K562 (cell line): ENCODE data around the gene MXRA7. TPM values are rescaled to one million over a fixed set of nuclear protein-coding genes. Genes with fewer than 3 reads are reported as not detected.

ENCODE experiments used
- ATF1 ChIP-seq, 2 experiments: fragments of 450-650 bp in 1 of 2; IDR thresholded peaks; 2 replicates each; pipeline ENCODE4 v1.6.1; 2016; ENCODE audit warnings: missing compliant biosample characterization in 1 of 2, missing genetic modification characterization in 1 of 2
- C11orf30 ChIP-seq: fragments of 450-650 bp; IDR thresholded peaks from 2 replicates; pipeline ENCODE4 v1.6.1; 2016; ENCODE audit warnings: low read depth, mild to moderate bottlenecking
- CBX3 ChIP-seq, 2 experiments: IDR thresholded peaks; 1 replicate in 1 of 2; 2 replicates in 1 of 2; pipeline ENCODE4 v1.6.1; 2012; ENCODE audit warnings: inconsistent platforms in 2 of 2, low read length in 2 of 2, borderline replicate concordance in 1 of 2, control low read depth in 1 of 2
- FOXP4 ChIP-seq: sonication (generic); formaldehyde crosslinking; IDR thresholded peaks from 2 replicates; pipeline ENCODE4 v1.8.0; 2022; ENCODE audit warnings: mild to moderate bottlenecking, missing genetic modification reagents, borderline replicate concordance
- GTF2A2 ChIP-seq: IDR thresholded peaks from 2 replicates; pipeline ENCODE4 v1.6.1; 2016; ENCODE audit warnings: mild to moderate bottlenecking, missing genetic modification characterization, missing compliant biosample characterization
- MLX ChIP-seq, 2 experiments: fragments of 450-650 bp in 1 of 2; sonication (generic) in 1 of 2; formaldehyde crosslinking; conservative IDR thresholded peaks; 2 replicates each; pipeline versions ENCODE4 v1.4.0 to v1.8.1; 2020 to 2022; ENCODE audit warnings: mild to moderate bottlenecking in 1 of 2, missing genetic modification reagents in 1 of 2
- MYC ChIP-seq, 2 experiments: fragments of 250-450 bp in 1 of 2; sonication (Bioruptor Pico) in 1 of 2; IDR thresholded peaks; 2 replicates each; pipeline versions ENCODE4 v1.5.1 to v1.6.1; 2012 to 2021; ENCODE audit warnings: low read depth in 2 of 2, borderline replicate concordance in 1 of 2, improper control_type of control experiment in 1 of 2, low read length in 1 of 2, mild to moderate bottlenecking in 1 of 2, moderate library complexity in 1 of 2
- NFIX ChIP-seq: fragments of 250-450 bp; sonication (Bioruptor Pico); IDR thresholded peaks from 2 replicates; pipeline ENCODE4 v1.4.0; 2020; ENCODE audit warnings: low read depth, mild to moderate bottlenecking, moderate library complexity
- NFRKB ChIP-seq: fragments of 450-650 bp; IDR thresholded peaks from 2 replicates; pipeline ENCODE4 v1.6.1; 2016; ENCODE audit warnings: low read depth
- PBX2 ChIP-seq, 2 experiments: IDR thresholded peaks in 1 of 2; conservative IDR thresholded peaks in 1 of 2; 2 replicates each; pipeline ENCODE4 v1.6.1; 2016; ENCODE audit warnings: low read depth in 2 of 2, mild to moderate bottlenecking in 1 of 2, missing compliant biosample characterization in 1 of 2, missing genetic modification characterization in 1 of 2, moderate library complexity in 1 of 2
- RBM15 ChIP-seq: fragments of 200-400 bp; formaldehyde crosslinking; IDR thresholded peaks from 2 replicates; pipeline ENCODE4 v1.6.1; 2018; ENCODE audit warnings: mild to moderate bottlenecking, low read length, moderate library complexity; ENCODE audit not compliant: insufficient read depth
- SMARCA5 ChIP-seq: fragments of 450-650 bp; IDR thresholded peaks from 2 replicates; pipeline ENCODE4 v1.6.1; 2016
- SNAPC5 ChIP-seq: fragments of 250-450 bp; sonication (Bioruptor Pico); IDR thresholded peaks from 2 replicates; pipeline ENCODE4 v1.8.0; 2021; ENCODE audit warnings: moderate library complexity, mild to moderate bottlenecking, inconsistent platforms
- SRSF9 ChIP-seq: fragments of 200-400 bp; formaldehyde crosslinking; IDR thresholded peaks from 2 replicates; pipeline ENCODE4 v1.6.1; 2017; ENCODE audit warnings: low read depth, low read length, borderline replicate concordance
- TEAD2 ChIP-seq: fragments of 450-650 bp; IDR thresholded peaks from 2 replicates; pipeline ENCODE4 v1.6.1; 2016; ENCODE audit warnings: missing genetic modification characterization, control low read depth, missing compliant biosample characterization
- THRB ChIP-seq: fragments of 450-650 bp; formaldehyde crosslinking; conservative IDR thresholded peaks from 2 replicates; pipeline ENCODE4 v1.4.0; 2022; ENCODE audit warnings: mild to moderate bottlenecking, missing genetic modification characterization
- ZNF175 ChIP-seq: fragments of 200-800 bp; sonication (Bioruptor generic); IDR thresholded peaks from 2 replicates; pipeline ENCODE4 v1.6.1; 2016; ENCODE audit warnings: low read depth, mild to moderate bottlenecking, missing genetic modification characterization, missing compliant biosample characterization
- ZNF217 ChIP-seq: sonication (generic); formaldehyde crosslinking; IDR thresholded peaks from 2 replicates; pipeline ENCODE4 v1.8.0; 2022; ENCODE audit warnings: mild to moderate bottlenecking, missing genetic modification reagents
- ZNF232 ChIP-seq: sonication (generic); formaldehyde crosslinking; IDR thresholded peaks from 2 replicates; pipeline ENCODE4 v1.8.0; 2022; ENCODE audit warnings: mild to moderate bottlenecking, missing genetic modification reagents
- ZNF384 ChIP-seq: IDR thresholded peaks from 2 replicates; pipeline ENCODE4 v1.6.1; 2012; ENCODE audit warnings: low read depth, low read length, improper control_type of control experiment
- ZSCAN29 ChIP-seq: fragments of 450-650 bp; IDR thresholded peaks from 2 replicates; pipeline ENCODE4 v1.6.1; 2017
- polyA plus RNA-seq, 8 experiments: library from polyadenylated mRNA; depleted of rRNA in 4 of 8; stranded (reverse) in 5 of 8; unstranded in 3 of 8; fragments of >200 nt; fragmentation: Nextera tagmentation in 2 of 8; fragmentation: Illumina TruSeq in 1 of 8; extraction: Ambion mirVana in 2 of 8; extraction: Trizol in 1 of 8; gene quantifications; 2 replicates each; pipeline versions ENCODE4 v1.2.1 to v1.2.3, GENCODE V29; 2011 to 2014; ENCODE audit warnings: inconsistent platforms in 1 of 8, missing spikeins in 1 of 8
- total RNA-seq, 7 experiments: library from RNA; depleted of rRNA in 6 of 7; stranded (reverse); fragments of >200 nt in 6 of 7; fragmentation: Illumina TruSeq in 2 of 7; extraction: Trizol in 2 of 7; gene quantifications; 2 replicates each; pipeline versions ENCODE4 v1.2.1 to v1.2.3, GENCODE V29; 2011 to 2021; ENCODE audit warnings: low replicate concordance in 1 of 7

The MXRA7 gene
- total and polyA plus RNA-seq, 9 of the 15 experiments (the other 6 are each of a cell fraction or from before 2014, with no cell fraction given): 2.6 to 38.4 (median 14.3) TPM

- no peak for TF ChIP-seq PBX2 (CRISPR knock-in tag; IDR thresholded peaks at IDR 0.05; ENCODE audit: low read depth)
- no peak for TF ChIP-seq PBX2 (tag; conservative IDR thresholded peaks at IDR 0.05; ENCODE audit: low read depth)
- no peak for TF ChIP-seq GTF2A2 (tag)
- TF ChIP-seq ZNF232: no peak
- TF ChIP-seq ZNF384: peak; percentile 95
- no peak for TF ChIP-seq MLX (CRISPR knock-in tag; conservative IDR thresholded peaks at IDR 0.05)
- TF ChIP-seq ZNF217 (CRISPR knock-in tag): no peak
- no peak for TF ChIP-seq C11orf30
- no peak for TF ChIP-seq RBM15
- no peak for TF ChIP-seq ZSCAN29
- TF ChIP-seq SNAPC5: no peak
- no peak for TF ChIP-seq SRSF9
- no peak for TF ChIP-seq TEAD2 (tag)
- no peak for TF ChIP-seq ZNF175 (CRISPR knock-in tag)
- TF ChIP-seq NFRKB: 0 out of 2 replicates have a peak, but pooled peaks have one; percentile 25
- peak; percentile 77 for TF ChIP-seq MYC (IDR thresholded peaks at IDR 0.05; ENCODE audit: low read depth, low read length)
- TF ChIP-seq MYC (CRISPR knock-in tag; IDR thresholded peaks at IDR 0.05; ENCODE audit: borderline replicate concordance, low read depth): no peak
- no peak for TF ChIP-seq ATF1 (CRISPR knock-in tag; IDR thresholded peaks at IDR 0.05)
- TF ChIP-seq ATF1 (tag; IDR thresholded peaks at IDR 0.05): no peak; the same call in 1 of the 2 replicates
- TF ChIP-seq SMARCA5: no peak
- TF ChIP-seq THRB (CRISPR knock-in tag): no peak
- no peak for TF ChIP-seq NFIX (CRISPR knock-in tag)
- TF ChIP-seq FOXP4 (CRISPR knock-in tag): no peak
- TF ChIP-seq CBX3 (IDR thresholded peaks at IDR 0.05; ENCODE audit: borderline replicate concordance in 1 of 2, low read length in 2 of 2): no peak
Observed at GRCh38 chr17:76725580-76726230, 14.9 kb upstream of the MXRA7 start (continued).
